ENCODE data around the gene PGC.

DNA sequence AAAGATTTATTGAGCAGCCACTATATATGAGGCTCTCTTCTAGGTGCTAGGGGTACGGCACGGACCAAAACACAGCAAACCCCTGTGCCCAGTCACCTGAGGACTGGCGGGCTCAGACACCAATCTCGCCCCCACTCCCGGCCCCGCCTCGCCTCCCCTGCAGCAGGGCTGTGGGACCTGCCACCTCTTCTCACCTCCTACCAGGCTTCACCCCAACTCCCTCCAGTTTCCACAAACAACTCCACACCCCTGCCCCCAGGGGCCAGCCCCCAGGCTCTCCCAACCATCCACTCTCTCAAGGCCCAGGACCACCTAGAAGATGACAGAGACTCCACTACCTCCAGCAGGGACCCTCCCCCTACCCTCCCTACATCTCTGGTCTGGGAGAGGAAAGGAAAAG lies 18.2 kb downstream of the PGC start:
- TF ChIP-seq GATA2 (IDR thresholded peaks at IDR 0.05; ENCODE audit: low read depth, low read length) (no peak), GATA3 (IDR thresholded peaks at IDR 0.05; ENCODE audit: low read depth, low read length) (no peak)

Measured in SH-SY5Y (cell line).